Measurements from ENCODE around the gene TCEA3. TPM values are rescaled to one million over a fixed set of nuclear protein-coding genes. Genes with fewer than 3 reads are reported as not detected.

TCEA3 gene
- polyA plus RNA-seq, 3 donors = 0.26 to 0.52 TPM; not detected in 1

DNA sequence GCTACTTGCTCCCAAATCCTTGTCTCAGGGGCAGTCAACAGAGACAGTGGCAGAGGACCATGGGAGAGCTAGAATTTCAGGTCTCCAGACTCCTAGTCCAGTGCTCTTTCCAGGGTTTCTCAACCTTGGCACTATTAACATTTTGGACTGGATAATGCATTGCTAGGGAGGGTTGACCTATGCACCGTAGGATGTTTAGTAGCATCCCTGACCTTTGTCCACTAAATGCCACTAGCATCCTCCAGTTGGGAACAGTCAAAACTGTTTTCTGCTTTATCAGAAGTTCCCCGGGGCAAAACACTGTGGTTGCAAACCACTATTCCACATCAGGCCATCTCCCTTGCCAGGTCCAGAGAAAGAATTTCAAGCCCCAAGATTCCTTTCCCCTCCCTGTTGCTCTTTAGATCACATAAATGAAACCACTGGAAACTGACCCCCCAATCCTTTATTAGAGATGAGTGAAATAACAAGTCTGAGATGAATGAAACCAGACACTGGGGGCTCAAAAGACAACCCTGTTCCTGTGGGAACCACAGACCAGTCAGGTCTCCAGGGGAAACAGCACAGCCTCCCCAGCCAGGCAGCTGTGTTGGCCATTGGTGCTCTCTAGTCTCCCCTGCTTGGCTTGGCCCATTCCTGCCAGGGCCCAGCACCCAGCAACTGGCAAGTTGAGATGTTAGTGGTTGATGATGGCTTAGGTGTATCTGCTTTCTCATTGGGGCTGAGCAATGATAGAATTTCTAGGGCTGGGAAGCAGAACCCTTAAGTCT, 3.8 kb upstream of the TCEA3 start:
- H3K36me3 Mint-ChIP-seq = peaks cover 2 to 6% of the 10 kb centered on the region in 2 donors
- Histone ChIP-seq H3K27me3 (ENCODE audit: control insufficient read depth in 2 of 2, insufficient read depth in 2 of 2, low read length in 2 of 2) (peaks cover 21 to 51% of the 10 kb centered on the region in 2 donors), H3K4me3 (replicated peaks in 1 of 3; ENCODE audit: low read depth in 2 of 3, low read length in 3 of 3) (no peak overlapping the region), H2AFZ (ENCODE audit: insufficient read depth, low read depth, low read length, poor library complexity, severe bottlenecking) (no peak overlapping the region), H3K79me2 (ENCODE audit: insufficient read depth, low read length) (no peaks in the 10 kb centered on the region), H3K4me1 (ENCODE audit: control insufficient read depth in 1 of 2, insufficient read depth in 2 of 2, low read length in 2 of 2) (peaks cover 16 to 20% of the 10 kb centered on the region in 2 donors), H4K20me1 (ENCODE audit: insufficient read depth, low read length) (no peaks in the 10 kb centered on the region), H3K27ac (ENCODE audit: low read depth in 1 of 2, low read length in 2 of 2) (no peak overlapping the region), H3K36me3 (replicated peaks in 1 of 2; ENCODE audit: control insufficient read depth in 1 of 2, insufficient read depth in 2 of 2, low read length in 2 of 2) (no peaks in the 10 kb centered on the region), H3K4me2 (replicated peaks; ENCODE audit: extremely low read depth, low read length, poor library complexity, severe bottlenecking) (no peak overlapping the region), H3K9me3 (replicated peaks in 1 of 2; ENCODE audit: control insufficient read depth in 1 of 2, insufficient read depth in 1 of 2, low read length in 2 of 2) (peaks cover 0 to 5% of the 10 kb centered on the region in 2 donors), H3K9ac (ENCODE audit: insufficient read depth, low read length, poor library complexity, severe bottlenecking) (no peak overlapping the region)
- DNase-seq = no peak
- H3K27me3 Mint-ChIP-seq (ENCODE audit: low read depth in 3 of 3) = peaks cover 41 to 60% (median 49%) of the 10 kb centered on the region in 3 donors
- peaks cover 0 to 15% (median 5%) of the 10 kb centered on the region in 7 donors for H3K9me3 Mint-ChIP-seq
- intact Hi-C loops (cut with micrococcal nuclease) = no loop called here
- TF ChIP-seq, protein P1, sequence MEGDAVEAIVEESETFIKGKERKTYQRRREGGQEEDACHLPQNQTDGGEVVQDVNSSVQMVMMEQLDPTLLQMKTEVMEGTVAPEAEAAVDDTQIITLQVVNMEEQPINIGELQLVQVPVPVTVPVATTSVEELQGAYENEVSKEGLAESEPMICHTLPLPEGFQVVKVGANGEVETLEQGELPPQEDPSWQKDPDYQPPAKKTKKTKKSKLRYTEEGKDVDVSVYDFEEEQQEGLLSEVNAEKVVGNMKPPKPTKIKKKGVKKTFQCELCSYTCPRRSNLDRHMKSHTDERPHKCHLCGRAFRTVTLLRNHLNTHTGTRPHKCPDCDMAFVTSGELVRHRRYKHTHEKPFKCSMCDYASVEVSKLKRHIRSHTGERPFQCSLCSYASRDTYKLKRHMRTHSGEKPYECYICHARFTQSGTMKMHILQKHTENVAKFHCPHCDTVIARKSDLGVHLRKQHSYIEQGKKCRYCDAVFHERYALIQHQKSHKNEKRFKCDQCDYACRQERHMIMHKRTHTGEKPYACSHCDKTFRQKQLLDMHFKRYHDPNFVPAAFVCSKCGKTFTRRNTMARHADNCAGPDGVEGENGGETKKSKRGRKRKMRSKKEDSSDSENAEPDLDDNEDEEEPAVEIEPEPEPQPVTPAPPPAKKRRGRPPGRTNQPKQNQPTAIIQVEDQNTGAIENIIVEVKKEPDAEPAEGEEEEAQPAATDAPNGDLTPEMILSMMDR (IDR thresholded peaks at IDR 0.05) = no peak
- 100% methylated on average over 1 of the region's 2 CpGs for whole genome bisulfite sequencing (ENCODE audit: insufficient coverage)
- H3K4me1 Mint-ChIP-seq = peaks cover 22% of the 10 kb centered on the region
- H3K27ac Mint-ChIP-seq = no peak overlapping the region
- H3K4me3 Mint-ChIP-seq = no peak overlapping the region

DNA sequence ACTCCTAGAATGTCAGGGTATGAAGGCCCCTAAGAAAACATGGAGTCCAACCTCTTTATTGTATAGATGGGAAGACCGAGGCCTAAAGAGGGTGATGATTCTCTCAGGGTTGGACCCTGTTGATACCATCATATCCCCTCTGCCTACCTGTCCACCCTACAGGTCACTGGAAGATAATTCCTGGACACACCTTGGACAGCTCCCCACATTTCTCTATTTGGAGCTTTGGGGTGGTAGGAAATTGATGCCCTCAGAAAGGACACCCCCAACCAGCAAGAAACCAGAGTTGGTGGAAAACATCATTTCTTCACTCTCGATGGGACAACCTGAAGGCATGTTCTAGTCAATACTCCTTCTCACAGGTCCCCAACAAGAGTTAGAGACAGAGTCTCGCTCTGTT, 3.0 kb upstream of the TCEA3 start:
- H3K4me1 ChIP-seq (ENCODE audit: control insufficient read depth in 1 of 2, insufficient read depth in 2 of 2, low read length in 2 of 2) = peaks cover 23 to 28% of the 10 kb centered on the region in 2 donors
- no peak overlapping the region for H3K4me3 ChIP-seq (replicated peaks in 1 of 3; ENCODE audit: low read depth in 2 of 3, low read length in 3 of 3)
- no peaks in the 10 kb centered on the region for H4K20me1 ChIP-seq (ENCODE audit: insufficient read depth, low read length)
- H3K79me2 ChIP-seq (ENCODE audit: insufficient read depth, low read length) = no peaks in the 10 kb centered on the region
- Mint-ChIP-seq H3K27me3 (ENCODE audit: low read depth in 3 of 3) (peaks cover 41 to 66% (median 56%) of the 10 kb centered on the region in 3 donors), H3K4me1 (peaks cover 30% of the 10 kb centered on the region), H3K9me3 (peaks cover 0 to 17% (median 5%) of the 10 kb centered on the region in 7 donors), H3K27ac (no peak overlapping the region), H3K36me3 (peaks cover 2 to 9% of the 10 kb centered on the region in 2 donors), H3K4me3 (no peak overlapping the region)
- no peak for DNase-seq
- H3K4me2 ChIP-seq (replicated peaks; ENCODE audit: extremely low read depth, low read length, poor library complexity, severe bottlenecking) = no peak overlapping the region
- H3K27ac ChIP-seq (ENCODE audit: low read depth in 1 of 2, low read length in 2 of 2) = no peak overlapping the region
- TF ChIP-seq, protein P1 (IDR thresholded peaks at IDR 0.05) = no peak
- 100% methylated on average over 1 of the region's 3 CpGs for WGBS (ENCODE audit: insufficient coverage)
- intact Hi-C loops (cut with micrococcal nuclease) = no loop called here
- H3K9me3 ChIP-seq (replicated peaks in 1 of 2; ENCODE audit: control insufficient read depth in 1 of 2, insufficient read depth in 1 of 2, low read length in 2 of 2) = peaks cover 0 to 5% of the 10 kb centered on the region in 2 donors
- no peak overlapping the region for H3K9ac ChIP-seq (ENCODE audit: insufficient read depth, low read length, poor library complexity, severe bottlenecking)
- peaks cover 22 to 54% of the 10 kb centered on the region in 2 donors for H3K27me3 ChIP-seq (ENCODE audit: control insufficient read depth in 2 of 2, insufficient read depth in 2 of 2, low read length in 2 of 2)
- H2AFZ ChIP-seq (ENCODE audit: insufficient read depth, low read depth, low read length, poor library complexity, severe bottlenecking) = no peak overlapping the region
- no peaks in the 10 kb centered on the region for H3K36me3 ChIP-seq (replicated peaks in 1 of 2; ENCODE audit: control insufficient read depth in 1 of 2, insufficient read depth in 2 of 2, low read length in 2 of 2)

Measured in CD14-positive monocyte (primary cell).